GM20431 (cell line): Measurements from ENCODE around the gene ZSCAN12.

Experiments used
- in situ Hi-C: fragments of 300-500 bp; cut with MseI, MboI; formaldehyde crosslinking; loops from one replicate; pipeline ENCODE4 v1.15.0; 2020; ENCODE audit warnings: low sequenced_read_pairs; ENCODE audit not compliant: unreplicated experiment

The ZSCAN12 gene

GRCh38 chr6:28335040-28335563, 64.4 kb downstream of the ZSCAN12 start:
- in situ Hi-C loops: no loop called here

- in situ Hi-C loops: no loop called here
These were observed 65.1 kb downstream of the ZSCAN12 start for GRCh38 chr6:28334286-28335039.

GRCh38 chr6:28333599-28334018, 65.9 kb downstream of the ZSCAN12 start:
- in situ Hi-C loops: no loop called here

GRCh38 chr6:28333047-28333446, 66.5 kb downstream of the ZSCAN12 start:
- in situ Hi-C loops: no loop called here

- in situ Hi-C loops: no loop called here
These were observed 69.5 kb downstream of the ZSCAN12 start for GRCh38 chr6:28330041-28330440.
